ENCODE data around the gene FOXP1.

GRCh38 chr3:71327936-71328335 lies 255.6 kb downstream of the FOXP1 start:
- TF ChIP-seq NONO (IDR thresholded peaks at IDR 0.05) (no peak), NONO (CRISPR knock-in tag; conservative IDR thresholded peaks at IDR 0.05) (no peak), ZNF282 (IDR thresholded peaks at IDR 0.05; ENCODE audit: partially characterized antibody) (no peak), ETV6 (CRISPR knock-in tag; conservative IDR thresholded peaks at IDR 0.05) (no peak), ADNP (CRISPR knock-in tag; IDR thresholded peaks at IDR 0.05) (no peak), ZBTB49 (CRISPR knock-in tag; IDR thresholded peaks at IDR 0.05; ENCODE audit: borderline replicate concordance) (no peak), CTCF (CRISPR knock-in tag; IDR thresholded peaks at IDR 0.05) (no peak), SP1 (IDR thresholded peaks at IDR 0.05) (no peak), SP1 (CRISPR knock-in tag; IDR thresholded peaks at IDR 0.05) (no peak), KDM6A (CRISPR knock-in tag; IDR thresholded peaks at IDR 0.05; ENCODE audit: low read depth) (no peak), ZSCAN29 (CRISPR knock-in tag; conservative IDR thresholded peaks at IDR 0.05) (no peak)
